OCI-LY7 (cell line): Measurements from ENCODE around the gene MRPL10.

Source experiments
- CTCF ChIP-seq: fragments of 200-600 bp; sonication (generic); conservative IDR thresholded peaks from 2 replicates; pipeline ENCODE4 v1.5.1; 2014; ENCODE audit warnings: mild to moderate bottlenecking, antibody characterized with exemption, low read length, moderate library complexity, mixed read lengths
- EZH2phosphoT487 ChIP-seq: fragments of 200-600 bp; sonication (generic); IDR thresholded peaks from 2 replicates; pipeline ENCODE4 v1.6.1; 2018; ENCODE audit warnings: low read depth, borderline replicate concordance, mild to moderate bottlenecking, mixed run types, antibody characterized with exemption, low read length, moderate library complexity, mixed read lengths

- TF ChIP-seq CTCF (no peak), EZH2phosphoT487 (no peak)
Measured at GRCh38 chr17:47856830-47857229, 25.5 kb upstream of the MRPL10 start.
